Brain microvascular endothelial cell (primary cell): ENCODE measurements around the gene DPT.

Source experiments
- DNase-seq: peaks from one replicate; pipeline ENCODE4 v3.0.0-alpha.2; 2020
- H3K27ac ChIP-seq: fragments of 250-450 bp; sonication (Bioruptor Pico); 2 replicates; pipeline ENCODE4 v1.5.1; 2020; ENCODE audit warnings: mild to moderate bottlenecking, moderate library complexity
- H3K27me3 ChIP-seq: fragments of 250-450 bp; sonication (Bioruptor Pico); replicated peaks from 2 replicates; pipeline ENCODE4 v1.5.1; 2020; ENCODE audit warnings: mild to moderate bottlenecking
- H3K36me3 ChIP-seq: fragments of 250-450 bp; sonication (Bioruptor Pico); replicated peaks from 2 replicates; pipeline ENCODE4 v1.5.1; 2020; ENCODE audit warnings: mild to moderate bottlenecking
- H3K4me3 ChIP-seq: 2 replicates; pipeline ENCODE4 v1.5.1; 2011; ENCODE audit warnings: low read depth, mild to moderate bottlenecking, control low read depth, low read length, moderate library complexity
- in situ Hi-C: cut with HindIII; loops from 2 replicates; pipeline ENCODE4 v1.10.0; 2017; ENCODE audit warnings: low sequenced_read_pairs, low pct_ligation_motif_present
- TF ChIP-seq, protein P1 (sequence below): IDR thresholded peaks from 2 replicates; pipeline ENCODE4 v1.5.1; 2011; ENCODE audit warnings: low read depth, mild to moderate bottlenecking, moderate library complexity, low read length, control low read depth, inconsistent platforms; ENCODE audit errors: missing control alignments

DPT gene

DNA sequence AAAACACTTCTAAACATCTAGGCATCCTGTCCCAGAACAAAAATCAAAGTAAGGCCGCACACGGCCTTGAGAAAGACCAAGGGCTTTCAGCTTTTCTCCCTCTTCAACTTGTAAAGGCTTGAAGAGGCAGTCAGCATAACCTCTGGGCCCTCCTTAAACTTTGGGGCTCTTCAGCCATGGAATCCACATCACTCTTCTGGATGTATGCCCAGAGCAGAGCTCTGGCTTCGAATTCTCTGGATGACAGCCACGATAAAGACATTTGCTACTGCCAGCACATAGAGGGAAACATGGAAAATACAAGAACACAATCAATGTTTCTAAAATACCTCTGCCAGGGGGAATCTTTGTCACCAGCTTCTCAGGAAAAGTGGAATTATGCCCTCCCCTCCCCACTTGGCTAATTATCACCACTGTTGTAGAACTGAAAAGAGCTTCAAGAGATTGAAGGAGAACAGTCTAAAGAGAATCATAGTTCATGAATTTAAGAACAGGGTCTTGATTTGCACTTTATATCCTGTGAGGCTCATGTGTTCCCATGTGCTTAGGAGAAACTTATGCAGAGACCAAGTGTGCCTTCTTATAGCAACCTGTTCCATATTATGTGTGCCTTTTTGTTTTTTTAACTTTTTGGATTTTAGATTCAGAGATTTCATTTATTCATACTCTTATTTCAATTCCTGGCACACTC is 39.0 kb upstream of the DPT start:
- no peak overlapping the region for H3K27ac ChIP-seq
- no peaks in the 10 kb centered on the region for H3K36me3 ChIP-seq
- no peak overlapping the region for H3K4me3 ChIP-seq
- TF ChIP-seq, protein P1, sequence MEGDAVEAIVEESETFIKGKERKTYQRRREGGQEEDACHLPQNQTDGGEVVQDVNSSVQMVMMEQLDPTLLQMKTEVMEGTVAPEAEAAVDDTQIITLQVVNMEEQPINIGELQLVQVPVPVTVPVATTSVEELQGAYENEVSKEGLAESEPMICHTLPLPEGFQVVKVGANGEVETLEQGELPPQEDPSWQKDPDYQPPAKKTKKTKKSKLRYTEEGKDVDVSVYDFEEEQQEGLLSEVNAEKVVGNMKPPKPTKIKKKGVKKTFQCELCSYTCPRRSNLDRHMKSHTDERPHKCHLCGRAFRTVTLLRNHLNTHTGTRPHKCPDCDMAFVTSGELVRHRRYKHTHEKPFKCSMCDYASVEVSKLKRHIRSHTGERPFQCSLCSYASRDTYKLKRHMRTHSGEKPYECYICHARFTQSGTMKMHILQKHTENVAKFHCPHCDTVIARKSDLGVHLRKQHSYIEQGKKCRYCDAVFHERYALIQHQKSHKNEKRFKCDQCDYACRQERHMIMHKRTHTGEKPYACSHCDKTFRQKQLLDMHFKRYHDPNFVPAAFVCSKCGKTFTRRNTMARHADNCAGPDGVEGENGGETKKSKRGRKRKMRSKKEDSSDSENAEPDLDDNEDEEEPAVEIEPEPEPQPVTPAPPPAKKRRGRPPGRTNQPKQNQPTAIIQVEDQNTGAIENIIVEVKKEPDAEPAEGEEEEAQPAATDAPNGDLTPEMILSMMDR = no peak
- DNase-seq = peak; percentile 0
- in situ Hi-C loops = no loop called here
- H3K27me3 ChIP-seq = no peaks in the 10 kb centered on the region

DNA sequence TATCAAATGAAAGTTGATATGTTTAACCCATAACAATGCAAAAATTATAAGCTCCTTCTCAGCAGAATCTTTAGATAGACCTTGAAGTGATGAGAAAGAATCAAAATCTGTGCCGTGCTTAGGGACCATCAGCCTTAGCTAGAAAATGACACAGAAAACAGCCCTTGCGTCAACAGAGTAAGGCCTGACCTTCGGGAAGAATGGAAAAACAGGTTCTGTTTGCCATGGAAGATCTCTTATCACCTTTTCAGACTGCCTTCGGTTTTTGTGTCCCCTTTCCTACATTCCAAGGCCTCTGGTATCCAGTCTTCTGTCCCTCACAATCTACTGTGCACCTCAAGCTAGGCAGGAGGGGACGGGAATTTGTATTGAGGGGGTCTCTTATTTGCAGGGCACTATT is 37.6 kb upstream of the DPT start:
- no peak for DNase-seq
- Histone ChIP-seq H3K36me3 (no peaks in the 10 kb centered on the region), H3K27me3 (no peaks in the 10 kb centered on the region), H3K4me3 (no peak overlapping the region), H3K27ac (no peak overlapping the region)
- in situ Hi-C loops = no loop called here
- TF ChIP-seq, protein P1 = no peak

DNA sequence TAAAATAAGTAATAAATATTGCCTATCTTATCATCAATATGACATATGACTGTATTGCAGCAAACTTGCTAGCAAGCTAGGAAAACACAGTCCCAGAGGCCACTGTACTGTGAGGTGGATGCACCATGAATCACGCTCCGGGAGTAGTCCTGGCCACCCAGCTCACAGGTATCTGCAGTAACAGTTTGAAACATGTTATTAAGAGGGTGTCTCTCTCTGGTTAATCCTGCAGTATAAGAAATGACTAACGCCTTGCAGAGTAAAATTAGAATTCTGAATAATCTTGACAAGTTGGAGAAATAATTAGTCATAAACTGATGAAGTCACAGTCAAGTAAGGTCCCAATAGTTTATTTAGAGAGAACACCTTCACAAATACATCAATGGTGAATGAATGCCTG is 34.0 kb upstream of the DPT start:
- TF ChIP-seq, protein P1 = no peak
- in situ Hi-C loops = no loop called here
- Histone ChIP-seq H3K36me3 (no peaks in the 10 kb centered on the region), H3K4me3 (no peak overlapping the region), H3K27ac (no peak overlapping the region), H3K27me3 (no peaks in the 10 kb centered on the region)
- no peak for DNase-seq

DNA sequence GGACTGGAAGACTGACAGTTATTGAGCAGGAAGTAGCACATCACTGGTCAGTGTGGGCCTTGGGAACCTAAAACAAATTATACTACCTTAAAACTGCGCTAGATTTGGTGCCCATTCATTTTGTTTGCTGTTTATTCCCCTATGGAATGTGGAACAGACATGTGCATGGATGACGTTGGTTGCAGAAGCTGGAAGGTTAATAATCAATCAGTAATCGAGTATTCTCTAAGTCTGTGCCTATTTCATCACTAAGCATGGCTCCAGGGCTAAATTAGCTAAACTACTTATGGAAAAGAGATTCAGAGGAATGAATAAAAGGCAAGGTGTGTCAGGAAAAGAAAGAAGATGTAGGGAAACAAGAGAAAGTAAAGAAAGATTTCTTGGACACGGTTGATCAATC is 33.5 kb upstream of the DPT start:
- TF ChIP-seq, protein P1 = no peak
- no peak overlapping the region for H3K27ac ChIP-seq
- no peaks in the 10 kb centered on the region for H3K27me3 ChIP-seq
- no peak overlapping the region for H3K4me3 ChIP-seq
- no peaks in the 10 kb centered on the region for H3K36me3 ChIP-seq
- no peak for DNase-seq
- in situ Hi-C loops = no loop called here

DNA sequence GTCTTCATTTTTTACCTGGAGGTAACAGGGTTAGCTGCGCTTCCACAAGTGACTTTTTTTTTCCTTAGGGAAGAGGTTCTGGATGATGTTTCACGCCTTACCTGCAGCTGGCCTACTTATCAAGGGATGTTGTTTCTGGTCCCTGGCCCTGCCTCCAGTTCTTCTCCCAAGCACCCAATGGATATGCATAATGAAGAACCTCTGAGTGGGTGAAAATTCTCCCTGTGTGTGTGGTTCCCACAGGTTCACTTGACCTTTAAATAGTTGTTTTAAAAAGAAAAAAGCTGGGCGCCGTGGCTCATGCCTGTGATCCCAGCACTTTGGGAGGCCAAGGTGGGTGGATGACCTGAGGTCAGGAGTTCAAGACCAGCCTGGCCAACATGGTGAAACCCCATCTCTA is 31.8 kb upstream of the DPT start:
- Histone ChIP-seq H3K36me3 (no peaks in the 10 kb centered on the region), H3K27me3 (no peaks in the 10 kb centered on the region), H3K27ac (no peak overlapping the region), H3K4me3 (no peak overlapping the region)
- DNase-seq = no peak
- in situ Hi-C loops = no loop called here
- TF ChIP-seq, protein P1 = no peak

DNA sequence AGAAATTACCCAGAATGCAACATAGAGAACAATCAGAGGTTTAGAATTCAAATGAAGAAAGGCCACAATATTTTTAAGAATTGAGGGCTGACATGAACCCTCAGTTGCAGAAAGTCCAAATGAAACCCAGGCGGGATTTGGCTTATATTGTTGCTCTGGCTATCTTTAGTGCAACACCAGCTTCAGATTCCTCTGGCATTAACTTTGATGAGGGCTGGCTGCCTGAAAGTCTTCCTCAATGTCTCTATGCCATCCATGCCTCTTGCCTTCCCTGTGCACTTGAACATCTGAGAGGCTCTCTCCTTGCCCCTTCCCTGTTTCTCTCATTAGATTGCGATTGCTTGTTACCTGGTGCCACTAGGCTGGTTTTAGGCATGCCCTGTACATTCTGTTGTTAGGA is 31.2 kb upstream of the DPT start:
- no peaks in the 10 kb centered on the region for H3K36me3 ChIP-seq
- DNase-seq = no peak
- TF ChIP-seq, protein P1 = no peak
- in situ Hi-C loops = no loop called here
- no peaks in the 10 kb centered on the region for H3K27me3 ChIP-seq
- H3K4me3 ChIP-seq = no peak overlapping the region
- no peak overlapping the region for H3K27ac ChIP-seq
